ENCODE results near the gene MYOD1. TPM values are rescaled to one million over a fixed set of nuclear protein-coding genes. Genes with fewer than 3 reads are reported as not detected.

MYOD1 gene
- total and polyA plus RNA-seq, 9 donors: not detected

- 60 to 75% (median 71%) methylated on average over 1 to 2 of the region's 2 CpGs for WGBS, 3 donors
- H3K4me3 ChIP-seq: no peak overlapping the region
- no peaks in the 10 kb centered on the region for H3K36me3 ChIP-seq
- intact Hi-C loops (cut with DNase I): no loop called here
- H3K27ac ChIP-seq: no peak overlapping the region
- no peaks in the 10 kb centered on the region for H3K27me3 ChIP-seq
- TF ChIP-seq CTCF (IDR thresholded peaks at IDR 0.05) (no peak), EP300 (IDR thresholded peaks at IDR 0.05) (no peak), POLR2A (IDR thresholded peaks at IDR 0.05) (no peak)
- no peaks in the 10 kb centered on the region for H3K4me1 ChIP-seq (ENCODE audit: insufficient read depth)
- DNase-seq: no peak
- H3K9me3 ChIP-seq: no peaks in the 10 kb centered on the region
These were observed 32.2 kb downstream of the MYOD1 start for GRCh38 chr11:17751558-17751957.

GRCh38 chr11:17752144-17752543 lies 32.8 kb downstream of the MYOD1 start:
- H3K4me3 ChIP-seq: no peak overlapping the region
- H3K36me3 ChIP-seq: no peaks in the 10 kb centered on the region
- no peaks in the 10 kb centered on the region for H3K4me1 ChIP-seq (ENCODE audit: insufficient read depth)
- H3K27me3 ChIP-seq: no peaks in the 10 kb centered on the region
- TF ChIP-seq EP300 (IDR thresholded peaks at IDR 0.05): no peak
- no peak for TF ChIP-seq CTCF (IDR thresholded peaks at IDR 0.05)
- TF ChIP-seq POLR2A (IDR thresholded peaks at IDR 0.05): no peak
- intact Hi-C loops (cut with DNase I): no loop called here
- no peaks in the 10 kb centered on the region for H3K9me3 ChIP-seq
- no peak overlapping the region for H3K27ac ChIP-seq
- DNase-seq: no peak
- 73 to 77% (median 74%) methylated on average over 7 of the region's 7 CpGs for WGBS, 3 donors

GRCh38 chr11:17753153-17753552 lies 33.8 kb downstream of the MYOD1 start:
- no peak overlapping the region for H3K27ac ChIP-seq
- TF ChIP-seq EP300 (IDR thresholded peaks at IDR 0.05): no peak
- no peak for TF ChIP-seq POLR2A (IDR thresholded peaks at IDR 0.05)
- TF ChIP-seq CTCF (IDR thresholded peaks at IDR 0.05): no peak

GRCh38 chr11:17753641-17754040 lies 34.3 kb downstream of the MYOD1 start:
- intact Hi-C loops (cut with DNase I): no loop called here
- Histone ChIP-seq H3K9me3 (no peaks in the 10 kb centered on the region), H3K36me3 (no peaks in the 10 kb centered on the region), H3K27me3 (no peaks in the 10 kb centered on the region), H3K27ac (no peak overlapping the region), H3K4me3 (no peak overlapping the region), H3K4me1 (ENCODE audit: insufficient read depth) (no peaks in the 10 kb centered on the region)
- no peak for DNase-seq
- WGBS, 3 donors: 87 to 90% (median 90%) methylated on average over 10 of the region's 10 CpGs
- TF ChIP-seq POLR2A (IDR thresholded peaks at IDR 0.05) (no peak), CTCF (IDR thresholded peaks at IDR 0.05) (no peak), EP300 (IDR thresholded peaks at IDR 0.05) (no peak)

More at GRCh38 chr11:17753153-17753552, 33.8 kb downstream of the MYOD1 start:
- 68 to 92% (median 78%) methylated on average over 5 of the region's 5 CpGs for WGBS, 3 donors
- H3K4me3 ChIP-seq: no peak overlapping the region
- H3K9me3 ChIP-seq: no peaks in the 10 kb centered on the region
- no peak for DNase-seq
- intact Hi-C loops (cut with DNase I): no loop called here
- no peaks in the 10 kb centered on the region for H3K4me1 ChIP-seq (ENCODE audit: insufficient read depth)
- no peaks in the 10 kb centered on the region for H3K36me3 ChIP-seq
- H3K27me3 ChIP-seq: no peaks in the 10 kb centered on the region

Data from ovary (tissue), 9 donors.